MM.1S (cell line): ENCODE results near the gene ZCCHC13.
A peak's percentile ranks its signal among the peaks of the same experiment; 100 is the strongest.

ENCODE experiments used
- DNase-seq: peaks from one replicate; pipeline ENCODE4 v3.0.0-alpha.2; 2015
- H2AFZ ChIP-seq: fragments of 300-600 bp; sonication (generic); 2 replicates; pipeline ENCODE4 v1.6.0; 2016; ENCODE audit warnings: antibody characterized with exemption, low read length
- H3F3A ChIP-seq: fragments of 300-600 bp; sonication (generic); 2 replicates; pipeline ENCODE4 v1.6.1; 2016; ENCODE audit warnings: mild to moderate bottlenecking, antibody characterized with exemption, low read length, moderate library complexity, mixed read lengths; ENCODE audit not compliant: insufficient read depth
- H3K27ac ChIP-seq: fragments of 300-600 bp; sonication (generic); 2 replicates; pipeline ENCODE4 v1.5.1; 2016; ENCODE audit warnings: mild to moderate bottlenecking, low read length
- H3K27me3 ChIP-seq: fragments of 300-600 bp; sonication (generic); replicated peaks from 2 replicates; pipeline ENCODE4 v1.6.0; 2016; ENCODE audit warnings: low read length; ENCODE audit not compliant: insufficient read depth
- H3K36me3 ChIP-seq: fragments of 300-600 bp; sonication (generic); replicated peaks from 2 replicates; pipeline ENCODE4 v1.6.1; 2016; ENCODE audit warnings: mild to moderate bottlenecking, low read length, mixed read lengths; ENCODE audit not compliant: insufficient read depth
- H3K4me1 ChIP-seq: fragments of 300-600 bp; sonication (generic); 2 replicates; pipeline ENCODE4 v1.6.1; 2016; ENCODE audit warnings: low read length, mixed read lengths
- H3K4me2 ChIP-seq: fragments of 300-600 bp; sonication (generic); 2 replicates; pipeline ENCODE4 v1.6.0; 2016; ENCODE audit warnings: low read depth, low read length
- H3K4me3 ChIP-seq: fragments of 300-600 bp; sonication (generic); 2 replicates; pipeline ENCODE4 v1.5.1; 2016; ENCODE audit warnings: low read length, mixed read lengths
- H3K79me2 ChIP-seq: fragments of 300-600 bp; sonication (generic); 2 replicates; pipeline ENCODE4 v1.6.1; 2016; ENCODE audit warnings: mixed run types, low read length, mixed read lengths
- H3K9ac ChIP-seq: fragments of 300-600 bp; sonication (generic); 2 replicates; pipeline ENCODE4 v1.6.1; 2016; ENCODE audit warnings: low read length, mixed read lengths
- H3K9me2 ChIP-seq: fragments of 300-600 bp; sonication (generic); replicated peaks from 2 replicates; pipeline ENCODE4 v1.6.1; 2016; ENCODE audit warnings: mild to moderate bottlenecking, low read length, mixed read lengths; ENCODE audit not compliant: insufficient read depth
- H3K9me3 ChIP-seq: fragments of 300-600 bp; sonication (generic); replicated peaks from 2 replicates; pipeline ENCODE4 v1.6.1; 2016; ENCODE audit warnings: mild to moderate bottlenecking, low read length, mixed read lengths; ENCODE audit not compliant: insufficient read depth
- H4K20me1 ChIP-seq: fragments of 300-600 bp; sonication (generic); 2 replicates; pipeline ENCODE4 v1.6.1; 2016; ENCODE audit warnings: mild to moderate bottlenecking, low read length, moderate library complexity, mixed read lengths; ENCODE audit not compliant: insufficient read depth
- EZH2 ChIP-seq: fragments of 300-600 bp; sonication (generic); optimal IDR thresholded peaks from 2 replicates; pipeline ENCODE3; 2017; ENCODE audit warnings: low read depth, mild to moderate bottlenecking, antibody characterized with exemption, low read length, mixed read lengths
- EZH2phosphoT487 ChIP-seq: fragments of 300-600 bp; sonication (generic); IDR thresholded peaks from 2 replicates; pipeline ENCODE4 v1.6.1; 2018; ENCODE audit warnings: antibody characterized with exemption, low read length
- TF ChIP-seq, protein P1 (sequence below): fragments of 300-600 bp; sonication (generic); IDR thresholded peaks from 2 replicates; pipeline ENCODE4 v1.5.1; 2016; ENCODE audit warnings: antibody characterized with exemption, low read length, mixed read lengths

ZCCHC13 gene

DNA sequence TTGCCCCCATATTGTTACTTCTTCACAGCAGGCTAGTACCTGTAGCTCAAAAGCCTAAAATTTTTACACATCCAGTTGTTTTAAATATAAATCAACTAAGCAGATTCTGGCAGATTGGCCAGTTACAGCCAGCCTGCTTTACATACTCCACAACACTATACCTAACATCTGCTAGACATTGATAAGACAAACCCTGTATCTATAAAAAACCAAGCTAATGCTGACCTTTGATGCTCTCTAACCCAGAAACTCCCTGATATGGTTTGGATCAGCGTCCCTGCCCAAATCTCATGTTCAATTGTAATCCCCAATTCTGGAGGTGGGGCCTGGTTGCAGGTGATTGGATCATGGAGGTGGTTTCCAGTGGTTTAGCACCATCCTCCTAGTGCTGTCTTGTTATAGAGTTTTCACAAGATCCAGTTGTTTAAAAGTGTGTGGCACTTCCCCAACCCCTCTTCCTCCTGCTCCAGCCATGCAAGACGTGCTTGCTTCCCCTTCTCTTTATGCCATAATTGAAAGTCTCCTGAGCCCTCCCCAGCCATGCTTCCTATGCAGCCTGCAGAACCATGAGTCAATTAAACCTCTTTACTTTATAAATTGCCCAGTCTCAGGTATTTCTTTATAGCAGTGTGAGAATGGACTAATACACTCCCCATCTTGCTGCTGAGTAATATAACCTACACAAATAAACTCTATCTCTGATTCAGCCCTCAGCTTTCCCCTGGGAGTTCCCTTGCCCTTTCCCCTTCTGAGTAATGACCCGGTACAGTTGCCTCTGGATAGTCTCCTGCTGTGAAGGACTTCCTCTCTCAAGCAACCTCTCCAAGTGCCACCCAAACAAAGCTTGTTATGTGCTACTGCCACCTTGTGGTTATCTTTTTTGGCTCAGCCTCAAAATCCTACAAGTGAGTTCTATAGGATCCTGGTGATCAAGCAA is 39.6 kb downstream of the ZCCHC13 start:
- Histone ChIP-seq H2AFZ (no peak overlapping the region), H3K36me3 (no peaks in the 10 kb centered on the region), H3K9me3 (no peaks in the 10 kb centered on the region), H3K4me2 (no peak overlapping the region), H3K4me1 (no peaks in the 10 kb centered on the region), H3K27ac (no peak overlapping the region), H4K20me1 (no peaks in the 10 kb centered on the region), H3K4me3 (no peak overlapping the region), H3K9me2 (no peaks in the 10 kb centered on the region), H3F3A (no peaks in the 10 kb centered on the region), H3K9ac (no peak overlapping the region), H3K79me2 (no peaks in the 10 kb centered on the region), H3K27me3 (no peaks in the 10 kb centered on the region)
- peak; percentile 68 for DNase-seq
- TF ChIP-seq, protein P1, sequence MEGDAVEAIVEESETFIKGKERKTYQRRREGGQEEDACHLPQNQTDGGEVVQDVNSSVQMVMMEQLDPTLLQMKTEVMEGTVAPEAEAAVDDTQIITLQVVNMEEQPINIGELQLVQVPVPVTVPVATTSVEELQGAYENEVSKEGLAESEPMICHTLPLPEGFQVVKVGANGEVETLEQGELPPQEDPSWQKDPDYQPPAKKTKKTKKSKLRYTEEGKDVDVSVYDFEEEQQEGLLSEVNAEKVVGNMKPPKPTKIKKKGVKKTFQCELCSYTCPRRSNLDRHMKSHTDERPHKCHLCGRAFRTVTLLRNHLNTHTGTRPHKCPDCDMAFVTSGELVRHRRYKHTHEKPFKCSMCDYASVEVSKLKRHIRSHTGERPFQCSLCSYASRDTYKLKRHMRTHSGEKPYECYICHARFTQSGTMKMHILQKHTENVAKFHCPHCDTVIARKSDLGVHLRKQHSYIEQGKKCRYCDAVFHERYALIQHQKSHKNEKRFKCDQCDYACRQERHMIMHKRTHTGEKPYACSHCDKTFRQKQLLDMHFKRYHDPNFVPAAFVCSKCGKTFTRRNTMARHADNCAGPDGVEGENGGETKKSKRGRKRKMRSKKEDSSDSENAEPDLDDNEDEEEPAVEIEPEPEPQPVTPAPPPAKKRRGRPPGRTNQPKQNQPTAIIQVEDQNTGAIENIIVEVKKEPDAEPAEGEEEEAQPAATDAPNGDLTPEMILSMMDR = peak; percentile 73
- TF ChIP-seq EZH2 = no peak

DNA sequence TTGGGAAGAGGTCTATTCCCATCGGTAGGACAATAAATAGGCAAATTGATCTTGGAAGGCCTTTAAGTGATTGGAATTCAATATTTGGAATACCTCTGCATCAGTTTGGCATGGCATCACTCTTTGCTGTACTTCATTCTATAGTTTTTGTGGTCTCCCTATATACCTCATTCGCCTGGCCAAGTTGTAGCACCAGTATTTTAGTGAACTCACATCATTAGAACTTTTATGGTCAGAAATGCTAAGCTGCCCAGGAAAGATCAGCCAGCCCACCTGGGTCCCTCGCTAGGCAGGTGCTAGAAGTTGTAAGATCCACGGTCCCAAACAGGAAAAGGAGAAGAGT is 40.3 kb downstream of the ZCCHC13 start:
- H2AFZ ChIP-seq = no peak overlapping the region
- no peak for DNase-seq
- H4K20me1 ChIP-seq = no peaks in the 10 kb centered on the region
- no peaks in the 10 kb centered on the region for H3K9me2 ChIP-seq
- H3K4me1 ChIP-seq = no peaks in the 10 kb centered on the region
- H3K4me2 ChIP-seq = no peak overlapping the region
- no peak overlapping the region for H3K9ac ChIP-seq
- H3F3A ChIP-seq = no peaks in the 10 kb centered on the region
- TF ChIP-seq EZH2 (no peak), EZH2phosphoT487 (no peak)
- TF ChIP-seq, protein P1 = no peak
- no peak overlapping the region for H3K4me3 ChIP-seq
- H3K9me3 ChIP-seq = no peaks in the 10 kb centered on the region
- H3K27ac ChIP-seq = no peak overlapping the region
- H3K79me2 ChIP-seq = no peaks in the 10 kb centered on the region
- H3K36me3 ChIP-seq = no peaks in the 10 kb centered on the region
- H3K27me3 ChIP-seq = no peaks in the 10 kb centered on the region

DNA sequence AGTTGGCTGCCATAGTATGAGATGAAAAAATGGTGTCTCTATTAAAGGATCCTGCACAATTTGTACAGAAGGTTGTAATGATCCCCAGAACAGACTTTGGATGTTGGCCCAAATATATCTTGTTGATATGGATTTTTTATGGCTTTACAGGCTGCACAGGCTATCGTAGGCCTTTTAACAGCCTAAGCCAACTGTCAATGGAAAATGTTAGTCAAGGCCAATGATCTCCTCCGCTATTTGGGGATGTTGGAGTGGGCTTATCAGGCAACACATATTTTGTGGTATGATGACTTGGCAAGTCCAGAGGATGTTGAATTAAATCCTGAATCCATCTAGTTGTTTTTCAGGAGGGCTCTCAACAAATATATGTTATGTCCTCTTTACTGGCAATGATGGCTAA is 42.1 kb downstream of the ZCCHC13 start:
- Histone ChIP-seq H3K79me2 (no peaks in the 10 kb centered on the region), H3K9ac (no peak overlapping the region), H3K27ac (no peak overlapping the region), H3K36me3 (no peaks in the 10 kb centered on the region), H3F3A (no peaks in the 10 kb centered on the region), H3K27me3 (no peaks in the 10 kb centered on the region), H3K4me3 (no peak overlapping the region), H3K4me2 (no peak overlapping the region), H3K9me2 (no peaks in the 10 kb centered on the region), H3K9me3 (no peaks in the 10 kb centered on the region), H3K4me1 (no peaks in the 10 kb centered on the region), H2AFZ (no peak overlapping the region), H4K20me1 (no peaks in the 10 kb centered on the region)
- no peak for DNase-seq
- no peak for TF ChIP-seq EZH2
- no peak for TF ChIP-seq EZH2phosphoT487
- TF ChIP-seq, protein P1 = no peak
